Hematopoietic multipotent progenitor cell treated with erythropoietin and hydrocortisone succinate and interleukin-3 and kit ligand, for 8 days (in vitro differentiated cells): ENCODE measurements around the gene GABPB1.

Experiments used
- DNase-seq: peaks from one replicate; pipeline ENCODE4 v3.0.0-alpha.2; 2015

GABPB1 gene

DNA sequence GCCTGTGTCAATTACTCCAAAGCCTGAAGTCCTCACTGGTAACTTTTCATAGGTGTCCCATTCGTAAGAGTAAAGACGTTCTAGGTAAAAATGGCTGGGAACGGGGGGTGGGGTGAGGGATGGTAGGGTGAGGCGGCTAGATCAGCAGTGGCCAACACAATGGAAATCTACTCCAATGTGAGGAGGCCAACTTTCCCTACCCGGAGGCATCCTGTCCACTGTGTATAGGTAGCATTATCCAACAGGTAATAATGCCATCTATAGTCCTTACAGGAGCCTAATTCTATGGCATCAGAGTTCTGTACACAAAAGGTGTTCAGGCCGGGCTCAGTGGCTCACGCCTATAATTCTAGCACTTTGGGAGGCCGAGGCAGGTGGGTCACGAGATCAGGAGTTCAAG lies 118.6 kb downstream of the GABPB1 start:
- DNase-seq, result no peak

DNA sequence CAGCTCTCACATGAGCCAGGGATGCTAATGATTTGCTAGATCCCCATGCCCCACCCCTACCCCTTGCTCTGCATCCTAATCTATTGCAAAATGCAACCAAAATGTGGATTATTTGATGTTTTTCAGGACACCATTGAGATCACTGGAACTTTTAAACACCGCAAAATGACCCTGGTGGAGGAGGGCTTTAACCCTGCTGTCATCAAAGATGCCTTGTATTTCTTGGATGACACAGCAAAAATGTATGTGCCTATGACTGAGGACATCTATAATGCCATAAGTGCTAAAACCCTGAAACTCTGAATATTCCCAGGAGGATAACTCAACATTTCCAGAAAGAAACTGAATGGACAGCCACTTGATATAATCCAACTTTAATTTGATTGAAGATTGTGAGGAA lies 119.2 kb downstream of the GABPB1 start:
- no peak for DNase-seq

DNA sequence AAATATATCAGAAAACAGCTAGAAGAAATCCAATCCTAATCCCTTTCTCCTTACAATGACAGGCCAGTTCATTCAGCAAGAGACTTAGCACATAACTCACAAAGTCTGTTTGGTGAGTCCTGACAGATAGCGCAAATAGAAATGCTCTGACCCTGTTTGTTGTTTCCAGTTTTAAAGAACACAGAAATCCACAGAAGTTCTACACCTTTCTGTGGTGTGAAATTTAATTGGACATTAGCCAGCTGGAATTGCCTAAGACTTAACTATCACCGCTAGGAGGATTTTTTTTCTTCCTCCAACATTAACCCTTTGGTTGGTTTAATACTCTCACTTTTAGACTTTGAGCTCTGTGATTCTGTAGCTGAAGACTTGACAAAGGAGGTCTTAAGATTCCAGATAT lies 120.2 kb downstream of the GABPB1 start:
- DNase-seq, result no peak

DNA sequence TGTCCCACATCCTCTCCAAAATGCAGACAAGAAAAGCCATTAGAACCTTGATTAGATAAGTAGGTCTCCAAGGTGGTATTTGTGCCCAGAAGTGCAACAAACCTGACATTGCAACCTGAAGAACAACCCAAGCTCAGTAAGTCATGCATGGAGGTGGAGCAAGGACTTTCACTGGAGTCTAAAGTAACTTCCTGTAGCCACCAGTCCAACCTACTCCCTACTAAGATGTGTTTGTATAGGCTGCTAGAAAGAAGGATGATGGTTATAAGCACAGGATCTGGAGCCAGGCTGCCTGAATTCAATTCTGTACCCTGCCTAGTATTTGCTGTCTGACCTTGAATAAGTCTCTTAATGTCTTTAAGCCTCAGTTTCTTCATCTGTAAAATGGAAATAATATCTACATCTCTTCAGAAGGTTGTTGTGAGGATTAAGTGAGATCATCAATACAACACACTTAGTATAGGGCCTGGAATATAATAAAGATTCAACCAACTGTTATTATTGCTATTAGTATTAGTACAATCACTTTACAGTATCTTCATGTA lies 121.7 kb downstream of the GABPB1 start:
- no peak for DNase-seq

DNA sequence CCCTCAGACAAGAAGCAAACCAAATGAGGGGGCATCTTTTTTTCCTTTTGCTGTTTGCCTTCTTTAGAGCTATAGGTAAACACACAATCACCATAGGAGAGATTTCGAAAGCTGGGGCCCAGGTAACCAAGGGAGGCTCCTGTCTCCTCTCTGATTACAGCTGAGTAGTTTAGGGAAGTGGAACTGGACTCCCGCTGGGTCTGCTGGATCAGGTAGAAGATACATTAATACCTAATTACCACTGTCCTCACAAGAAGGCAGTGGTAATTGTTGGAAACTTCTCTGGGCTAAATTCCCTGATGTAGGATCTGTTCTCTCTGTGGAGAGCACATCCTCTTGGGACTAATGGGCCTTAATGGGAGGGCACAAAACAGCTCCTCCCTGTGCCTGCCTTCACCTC lies 122.2 kb downstream of the GABPB1 start:
- DNase-seq, result no peak

DNA sequence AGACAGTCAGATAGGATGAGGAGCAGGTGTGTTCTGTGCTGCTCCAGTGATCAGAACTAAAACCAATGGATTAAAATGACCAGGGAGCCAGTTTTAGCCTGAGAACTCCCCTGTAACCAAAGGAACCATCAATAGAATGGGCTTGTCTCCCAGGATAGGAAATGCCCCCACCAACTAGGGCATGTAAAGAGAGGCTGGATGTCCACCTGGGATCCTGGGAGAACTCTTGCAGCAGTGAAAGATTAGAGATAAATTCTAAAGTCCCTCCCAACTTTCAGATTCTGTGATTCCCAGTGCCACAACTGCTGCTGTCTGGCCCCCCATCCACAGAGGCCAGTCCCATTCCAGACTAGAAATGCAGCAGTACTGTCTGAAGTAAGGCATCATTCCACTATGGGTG lies 123.2 kb downstream of the GABPB1 start:
- DNase-seq, result no peak

DNA sequence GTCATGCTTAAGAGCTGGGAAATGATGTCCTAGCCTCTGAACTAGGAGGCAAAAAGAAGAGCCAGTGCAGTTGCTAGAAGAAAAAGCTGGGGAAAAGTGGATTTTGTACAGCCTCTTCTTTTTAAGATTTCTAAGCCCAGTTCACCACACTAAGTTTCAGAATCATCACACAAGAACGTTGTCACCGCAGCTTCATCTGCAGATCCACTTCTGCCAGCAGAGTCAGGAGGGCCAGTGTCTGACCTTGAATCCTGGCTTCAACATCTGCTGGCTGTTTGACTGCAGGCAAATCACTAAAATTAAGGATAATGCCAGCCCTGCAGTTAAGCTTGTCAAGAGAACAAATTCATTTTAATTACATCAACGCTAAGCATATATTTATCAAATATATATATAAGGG lies 125.7 kb downstream of the GABPB1 start:
- DNase-seq, result no peak

DNA sequence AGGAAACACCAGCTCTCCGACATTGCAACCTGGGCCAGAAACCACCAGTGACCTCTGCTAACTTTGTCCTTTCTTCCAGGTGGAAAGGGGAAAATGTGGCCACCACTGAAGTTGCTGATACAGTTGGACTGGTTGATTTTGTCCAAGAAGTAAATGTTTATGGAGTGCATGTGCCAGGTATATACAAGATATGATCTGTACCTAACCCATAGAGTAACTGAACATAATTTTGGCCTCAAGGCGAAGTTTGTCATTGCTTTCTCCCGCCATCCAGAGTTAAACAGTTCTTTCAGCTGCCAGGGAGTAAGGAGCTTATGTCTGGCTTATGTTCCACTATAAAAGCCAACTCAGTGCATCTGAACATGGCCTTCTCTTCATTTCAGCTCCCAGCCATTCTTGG lies 126.1 kb downstream of the GABPB1 start:
- DNase-seq, result no peak

DNA sequence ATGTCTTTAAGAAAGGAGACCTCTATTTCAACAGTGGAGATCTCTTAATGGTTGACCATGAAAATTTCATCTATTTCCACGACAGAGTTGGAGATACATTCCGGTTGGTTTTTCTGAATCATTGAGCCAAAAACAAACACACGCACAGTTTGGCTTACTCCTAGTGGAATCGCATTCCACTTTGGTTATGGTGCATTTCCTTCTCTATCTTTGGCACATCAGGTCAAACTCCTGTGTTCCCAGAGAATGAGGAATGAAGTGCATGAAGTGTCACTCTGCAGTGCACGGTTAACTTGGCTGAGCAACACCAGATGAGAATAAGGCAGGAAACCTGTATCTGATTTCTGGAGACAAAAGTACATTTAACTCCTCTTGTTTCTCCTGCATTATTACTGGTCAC lies 127.9 kb downstream of the GABPB1 start:
- no peak for DNase-seq

DNA sequence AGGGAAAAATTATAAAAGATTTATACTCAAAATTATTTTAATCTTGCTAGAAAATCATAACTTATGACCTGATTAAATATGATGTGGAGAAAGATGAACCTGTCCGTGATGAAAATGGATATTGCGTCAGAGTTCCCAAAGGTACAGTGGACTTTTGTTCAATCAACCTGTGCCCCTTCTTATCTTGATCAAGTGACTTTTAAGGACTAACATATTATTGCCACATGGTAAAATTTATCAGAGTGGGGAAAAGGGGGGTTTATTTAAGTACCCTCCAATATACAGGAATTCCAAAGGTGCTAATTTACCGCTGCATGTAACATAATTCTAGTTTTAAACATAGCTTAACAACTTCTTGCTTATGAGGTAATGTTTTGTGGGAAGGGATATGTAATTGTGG lies 129.1 kb downstream of the GABPB1 start:
- no peak for DNase-seq
